ENCODE results near the gene MSI2. TPM values are rescaled to one million over a fixed set of nuclear protein-coding genes. Genes with fewer than 3 reads are reported as not detected.
A peak's percentile ranks its signal among the peaks of the same experiment; 100 is the strongest.

Gene MSI2
- total RNA-seq, 1 donor from 2014 or later, result 44.6 TPM

DNA sequence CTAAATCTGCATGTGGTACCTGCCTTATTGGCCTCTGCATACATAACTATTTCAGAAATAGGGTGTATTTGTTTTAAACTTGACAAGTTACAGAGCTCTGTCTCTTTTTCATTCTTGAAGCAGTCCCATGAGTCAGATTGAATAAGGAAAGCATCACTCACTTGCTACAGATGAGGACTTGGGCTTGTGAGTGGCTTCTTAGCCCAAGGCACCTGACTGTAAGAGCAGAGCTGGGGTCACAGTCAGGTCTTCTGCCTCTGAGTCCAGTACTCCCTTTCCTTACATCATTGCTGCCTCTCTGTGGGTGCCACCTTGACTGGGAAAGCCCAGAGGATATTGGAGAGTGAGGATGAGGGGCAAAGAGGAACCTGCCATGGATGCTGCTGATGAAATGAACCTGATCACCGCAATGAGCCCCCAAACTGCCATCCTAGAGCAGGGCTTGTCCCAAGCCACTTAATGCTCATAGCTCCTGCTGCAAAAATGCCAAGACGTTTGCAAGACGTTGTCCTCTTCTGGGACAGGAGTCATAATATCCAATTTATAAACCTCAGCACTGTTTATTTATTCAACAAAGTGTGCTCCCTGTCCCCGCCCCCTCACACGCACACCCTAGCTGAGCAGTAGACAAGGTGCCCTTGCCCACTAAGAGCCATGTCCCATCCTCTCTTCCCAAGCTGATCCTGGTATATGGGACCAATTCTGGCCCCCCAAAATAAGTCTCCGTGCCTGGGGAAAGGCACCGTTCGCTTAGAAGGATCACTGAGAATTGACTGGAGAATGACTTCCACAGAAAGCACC lies 414.6 kb downstream of the MSI2 start:
- DNase-seq, result no peak

GRCh38 chr17:57671667-57672632 lies 415.6 kb downstream of the MSI2 start:
- peak; percentile 65 for DNase-seq

- no peak for DNase-seq
Measured at GRCh38 chr17:57672971-57673370, 416.6 kb downstream of the MSI2 start.

DNA sequence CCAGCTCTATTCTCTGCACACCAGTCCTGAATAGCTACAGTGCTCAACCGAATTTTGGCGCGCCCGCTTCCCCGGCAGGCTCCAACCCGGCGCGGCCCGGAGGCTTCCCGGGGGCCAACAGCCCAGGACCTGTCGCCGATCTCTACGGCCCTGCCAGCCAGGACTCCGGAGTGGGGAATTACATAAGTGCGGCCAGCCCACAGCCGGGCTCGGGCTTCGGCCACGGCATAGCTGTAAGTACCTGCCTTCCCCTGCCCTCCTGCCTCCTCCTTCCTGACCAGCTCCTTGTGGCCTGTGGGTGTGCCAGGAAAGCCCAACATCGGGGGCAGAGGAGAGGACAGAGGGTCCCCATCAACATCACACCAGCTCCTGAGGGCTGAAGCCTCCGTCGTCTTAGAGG lies 418.6 kb downstream of the MSI2 start:
- DNase-seq, result no peak

- DNase-seq, result no peak
Measured at GRCh38 chr17:57675427-57676387, 419.4 kb downstream of the MSI2 start.

- no peak for DNase-seq
Measured at GRCh38 chr17:57676543-57676942, 420.2 kb downstream of the MSI2 start.

GRCh38 chr17:57677301-57677700 lies 421.0 kb downstream of the MSI2 start:
- no peak for DNase-seq

DNA sequence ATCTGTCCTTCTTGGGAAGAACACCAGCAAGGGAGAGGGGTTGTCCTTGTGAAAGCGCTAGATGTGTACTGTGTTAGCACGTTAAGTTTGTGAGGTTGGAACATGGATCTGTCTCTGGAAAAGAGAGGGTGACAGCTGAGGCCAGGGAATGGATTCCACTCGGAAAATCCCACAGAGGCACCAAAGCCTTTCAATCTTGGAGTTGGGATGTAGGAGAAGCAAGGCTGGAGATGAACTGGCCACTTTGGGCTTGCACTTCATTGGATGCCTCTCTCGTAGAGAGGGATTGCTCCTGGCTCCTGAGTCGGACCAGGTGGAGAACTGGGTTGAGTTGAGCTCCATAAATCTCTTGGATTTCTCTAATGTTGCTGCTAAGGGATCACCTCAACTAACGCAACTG lies 421.5 kb downstream of the MSI2 start:
- no peak for DNase-seq

GRCh38 chr17:57678393-57678792 lies 422.1 kb downstream of the MSI2 start:
- DNase-seq, result no peak

DNA sequence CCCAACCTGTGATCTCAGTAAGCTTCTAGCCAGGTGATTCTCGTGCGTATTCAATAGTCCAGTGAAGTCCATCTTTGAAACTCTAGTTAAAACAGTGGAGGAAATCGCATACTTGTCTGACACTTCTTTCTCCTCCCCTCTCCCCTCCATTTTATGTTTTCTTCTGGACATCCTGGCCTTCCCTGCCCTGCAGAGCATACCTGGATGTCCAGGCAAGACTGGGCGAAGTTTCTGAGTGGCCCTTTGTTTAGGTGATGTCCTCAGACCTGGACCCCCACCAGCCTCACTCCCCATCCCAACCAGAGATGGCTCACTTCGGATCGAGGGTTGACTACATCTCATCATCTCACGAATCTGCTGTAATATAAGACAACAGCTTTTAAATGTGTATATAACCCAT lies 423.0 kb downstream of the MSI2 start:
- DNase-seq, result no peak

GRCh38 chr17:57679906-57680695 lies 423.8 kb downstream of the MSI2 start:
- no peak for DNase-seq

DNA sequence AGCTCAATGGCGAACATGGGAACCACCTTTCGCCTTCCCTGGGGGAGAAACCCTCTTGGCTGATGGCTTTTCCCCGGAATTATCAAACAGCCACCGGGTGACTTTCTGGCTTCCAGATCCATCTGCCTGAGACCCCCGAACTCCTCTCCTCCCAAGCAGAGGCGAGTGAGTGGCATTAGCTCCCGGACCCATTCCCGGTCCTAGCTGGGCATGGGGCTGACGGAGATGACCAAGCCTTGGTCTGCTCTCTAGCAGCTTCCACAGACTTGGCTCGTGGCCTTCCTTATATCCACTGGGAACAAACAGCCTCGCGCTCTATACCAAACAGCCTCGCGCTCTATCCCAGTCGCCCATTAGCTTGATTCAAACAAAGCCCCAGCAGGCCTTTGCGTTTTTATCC lies 426.4 kb downstream of the MSI2 start:
- DNase-seq, result no peak

DNA sequence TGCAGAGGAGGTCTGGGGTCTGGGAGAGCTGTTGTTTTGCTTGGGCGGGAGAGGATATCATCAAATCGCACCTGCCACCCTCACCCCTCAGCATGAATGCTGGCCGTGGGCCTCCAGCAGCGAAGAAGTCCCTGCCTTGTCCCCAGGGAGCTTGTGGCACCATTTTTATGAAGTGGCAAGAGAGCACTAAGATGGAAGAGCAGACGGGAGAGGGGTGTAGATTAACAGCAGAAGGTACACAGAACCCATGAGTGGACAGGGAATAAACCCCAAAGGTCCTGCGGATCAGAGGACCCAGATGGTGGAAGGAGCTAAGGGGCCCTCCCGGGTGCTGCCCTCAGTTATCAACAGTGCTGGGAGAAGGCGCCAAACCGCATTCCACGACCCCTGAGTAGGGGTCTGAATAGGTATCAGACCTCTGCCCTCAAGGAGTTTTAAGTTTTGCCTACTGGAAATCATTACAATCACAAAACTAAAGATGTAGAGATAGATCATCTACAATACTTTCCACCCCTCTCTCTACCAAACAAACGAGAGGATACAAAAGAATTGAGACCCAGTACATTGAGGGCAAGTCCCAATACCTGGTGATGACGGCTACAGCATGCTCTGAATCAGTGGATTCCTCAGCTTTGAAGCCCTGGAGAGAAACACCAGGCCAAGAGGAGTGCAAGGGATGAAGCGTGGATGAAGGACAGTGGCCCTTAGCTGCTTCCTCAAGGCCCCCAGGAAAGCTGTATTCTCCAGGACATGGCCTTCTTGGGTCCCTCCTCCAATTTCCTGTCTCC lies 428.6 kb downstream of the MSI2 start:
- DNase-seq, result no peak

DNA sequence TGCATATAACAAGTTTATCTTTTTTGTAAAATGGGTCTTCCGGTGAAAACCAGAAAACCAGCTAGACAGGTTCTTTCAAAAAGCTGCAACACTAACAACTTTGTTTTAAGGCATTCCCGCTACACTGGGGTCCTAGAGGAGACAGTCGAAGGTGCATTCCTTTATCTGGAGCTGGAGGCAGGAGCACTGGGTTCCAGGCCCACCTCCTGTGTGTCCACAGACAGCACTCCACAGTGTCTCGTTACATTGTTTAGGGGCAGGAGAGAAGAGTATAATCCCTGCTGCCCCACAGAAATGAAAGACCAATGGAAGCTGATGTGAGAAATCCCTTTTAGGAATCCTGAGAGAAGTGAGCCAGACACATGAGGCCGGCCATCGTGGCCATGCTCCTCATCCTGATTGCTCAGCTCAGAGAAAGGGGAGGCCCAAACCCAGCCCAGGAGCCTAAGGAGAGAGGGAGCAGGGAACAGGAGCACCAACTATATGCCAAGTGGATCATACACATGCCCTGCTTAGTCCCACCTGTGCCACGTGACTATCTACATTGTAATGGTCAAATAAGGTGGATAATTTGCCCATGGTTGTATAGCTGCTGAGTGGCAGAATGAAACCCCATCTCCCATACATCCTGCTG lies 429.3 kb downstream of the MSI2 start:
- DNase-seq, result no peak

GRCh38 chr17:57687642-57688041 lies 431.3 kb downstream of the MSI2 start:
- no peak for DNase-seq

GRCh38 chr17:57689254-57689653 lies 432.9 kb downstream of the MSI2 start:
- DNase-seq, result no peak

DNA sequence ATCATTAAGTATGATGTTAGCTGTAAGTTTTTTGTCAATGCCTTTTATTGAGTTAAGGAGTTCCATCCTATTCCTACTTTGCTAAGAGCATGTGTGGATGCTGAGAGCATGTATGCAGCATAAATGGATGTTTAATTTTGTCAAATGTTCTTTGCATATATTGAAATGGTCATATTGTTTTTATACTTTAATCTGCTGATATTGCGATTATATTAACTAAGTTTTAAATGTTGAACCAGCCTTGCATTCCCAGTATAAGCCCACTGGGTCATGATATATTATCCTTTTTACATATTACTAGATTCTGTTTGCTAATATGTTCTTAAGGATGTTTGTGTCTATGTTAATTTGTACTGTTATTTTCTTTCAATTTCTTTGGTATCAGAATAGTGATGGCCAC lies 435.6 kb downstream of the MSI2 start:
- no peak for DNase-seq

DNA sequence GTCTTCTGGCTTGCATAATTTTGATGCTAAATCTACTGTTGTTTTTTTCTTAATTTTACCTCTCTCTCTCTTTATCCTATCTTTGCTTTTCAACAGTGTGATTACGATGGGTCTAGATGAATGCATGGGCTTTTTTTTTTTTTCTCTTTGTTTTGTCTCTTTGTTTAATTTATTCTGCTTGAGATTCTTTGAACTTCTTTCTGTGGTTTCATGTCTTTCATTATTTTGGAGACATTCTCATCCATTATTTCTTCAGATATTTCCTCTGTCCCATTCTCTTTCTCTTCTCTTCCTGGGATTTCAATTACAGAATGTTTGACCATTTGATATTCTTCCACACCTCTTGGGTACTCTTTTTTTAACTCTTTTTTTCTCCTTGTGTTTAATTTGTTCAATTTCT lies 436.4 kb downstream of the MSI2 start:
- DNase-seq, result no peak

DNA sequence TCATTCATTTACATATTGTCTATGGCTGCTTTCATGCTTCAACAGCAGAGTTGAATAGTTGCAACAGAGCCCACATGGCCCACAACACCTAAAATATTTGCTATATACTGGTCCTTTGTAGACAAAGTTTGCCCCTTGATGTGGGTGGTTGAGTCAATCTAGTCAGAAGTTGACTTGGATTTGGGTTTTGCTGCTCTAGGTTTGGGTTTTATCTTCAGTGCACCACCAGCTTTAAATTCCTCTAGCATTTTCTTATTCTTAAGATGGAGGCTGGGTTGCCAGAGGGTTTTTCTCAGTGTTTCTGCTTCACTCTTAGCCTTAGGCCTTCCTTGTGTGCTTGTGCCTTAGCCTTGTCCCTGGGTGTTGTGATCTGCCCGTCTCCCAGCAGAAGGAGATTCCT lies 437.7 kb downstream of the MSI2 start:
- DNase-seq, result no peak

DNA sequence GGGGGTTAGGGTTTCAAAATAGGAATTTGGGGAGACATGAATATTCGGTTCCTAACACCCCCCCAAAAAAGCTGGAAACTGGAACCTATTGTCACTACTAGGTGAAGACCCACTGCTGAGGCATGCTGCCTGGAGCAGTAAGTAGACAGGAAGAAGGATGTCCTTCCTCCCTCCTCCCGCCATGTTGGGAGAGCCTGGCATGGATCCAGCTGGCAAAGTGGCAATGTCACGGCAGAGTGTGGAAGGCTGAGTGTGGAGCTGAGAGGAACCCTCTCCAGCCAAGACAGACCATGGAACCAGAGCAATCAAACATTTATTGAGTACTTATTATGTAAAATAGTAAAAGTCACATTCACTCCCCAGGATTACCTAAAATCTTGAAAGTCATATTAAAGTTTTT lies 439.7 kb downstream of the MSI2 start:
- no peak for DNase-seq
